HepG2 (cell line): Measurements from ENCODE around the gene COMMD7. TPM values are rescaled to one million over a fixed set of nuclear protein-coding genes. Genes with fewer than 3 reads are reported as not detected.

Experiments
- CCDC6 ChIP-seq: sonication (generic); formaldehyde crosslinking; IDR thresholded peaks from 2 replicates; pipeline ENCODE4 v1.8.1; 2022; ENCODE audit warnings: mild to moderate bottlenecking, missing genetic modification reagents, moderate library complexity
- CEBPG ChIP-seq: IDR thresholded peaks from 2 replicates; pipeline ENCODE4 v1.6.1; 2016
- ETV6 ChIP-seq: sonication (generic); formaldehyde crosslinking; conservative IDR thresholded peaks from 2 replicates; pipeline ENCODE4 v1.4.0; 2020; ENCODE audit warnings: missing genetic modification reagents
- FOXC1 ChIP-seq: sonication (generic); formaldehyde crosslinking; IDR thresholded peaks from 2 replicates; pipeline ENCODE4 v1.8.0; 2022; ENCODE audit warnings: mild to moderate bottlenecking, missing genetic modification reagents, borderline replicate concordance
- GATA4 ChIP-seq: sonication (generic); IDR thresholded peaks from 2 replicates; pipeline ENCODE4 v1.6.1; 2016; ENCODE audit warnings: antibody characterized with exemption, low read depth, borderline replicate concordance
- HNF4A ChIP-seq: sonication (generic); formaldehyde crosslinking; IDR thresholded peaks from 2 replicates; pipeline ENCODE4 v1.4.0; 2020; ENCODE audit warnings: missing genetic modification reagents
- HNRNPL ChIP-seq: fragments of 200-400 bp; formaldehyde crosslinking; IDR thresholded peaks from 2 replicates; pipeline ENCODE4 v1.6.1; 2017; ENCODE audit warnings: mild to moderate bottlenecking, low read depth, low read length
- HNRNPUL1 ChIP-seq: fragments of 200-400 bp; formaldehyde crosslinking; IDR thresholded peaks from 2 replicates; pipeline ENCODE4 v1.6.1; 2017; ENCODE audit warnings: low read depth, mild to moderate bottlenecking, low read length, moderate library complexity
- IRF2 ChIP-seq: IDR thresholded peaks from 2 replicates; pipeline ENCODE4 v1.6.1; 2018; ENCODE audit warnings: missing genetic modification reagents, missing compliant biosample characterization
- NFYC ChIP-seq: IDR thresholded peaks from 2 replicates; pipeline ENCODE4 v1.6.1; 2016; ENCODE audit warnings: missing genetic modification reagents, missing compliant biosample characterization
- PHF21A ChIP-seq: sonication (generic); formaldehyde crosslinking; IDR thresholded peaks from 2 replicates; pipeline ENCODE4 v1.5.0; 2020; ENCODE audit warnings: mild to moderate bottlenecking, missing genetic modification reagents
- PPARG ChIP-seq: conservative IDR thresholded peaks from 2 replicates; pipeline ENCODE4 v1.6.1; 2016; ENCODE audit warnings: missing biosample characterization, missing genetic modification reagents
- RFXAP ChIP-seq: sonication (generic); formaldehyde crosslinking; IDR thresholded peaks from 2 replicates; pipeline ENCODE4 v1.4.0; 2020; ENCODE audit warnings: missing genetic modification reagents, borderline replicate concordance
- RNF2 ChIP-seq: fragments of 450-650 bp; conservative IDR thresholded peaks from 2 replicates; pipeline ENCODE4 v1.6.1; 2016; ENCODE audit warnings: low read depth
- SP4 ChIP-seq: sonication (generic); formaldehyde crosslinking; IDR thresholded peaks from 2 replicates; pipeline ENCODE4 v1.8.1; 2023; ENCODE audit warnings: mild to moderate bottlenecking, missing genetic modification reagents
- TARDBP ChIP-seq: sonication (generic); formaldehyde crosslinking; IDR thresholded peaks from 2 replicates; pipeline ENCODE4 v1.8.0; 2022; ENCODE audit warnings: mild to moderate bottlenecking, missing genetic modification reagents
- TEAD3 ChIP-seq: optimal IDR thresholded peaks from 2 replicates; pipeline ENCODE3; 2016; ENCODE audit warnings: borderline replicate concordance
- ZBTB1 ChIP-seq: sonication (generic); formaldehyde crosslinking; IDR thresholded peaks from 2 replicates; pipeline ENCODE4 v1.4.0; 2020; ENCODE audit warnings: missing genetic modification reagents, borderline replicate concordance
- ZBTB3 ChIP-seq: sonication (generic); formaldehyde crosslinking; IDR thresholded peaks from 2 replicates; pipeline ENCODE4 v1.4.0; 2020; ENCODE audit warnings: low read depth, mild to moderate bottlenecking, moderate library complexity, missing genetic modification reagents, borderline replicate concordance
- ZBTB42 ChIP-seq: sonication (generic); formaldehyde crosslinking; IDR thresholded peaks from 2 replicates; pipeline ENCODE4 v1.5.0; 2020; ENCODE audit warnings: mild to moderate bottlenecking, missing genetic modification reagents
- ZNF101 ChIP-seq: sonication (generic); formaldehyde crosslinking; IDR thresholded peaks from 2 replicates; pipeline ENCODE4 v1.4.0; 2020; ENCODE audit warnings: mild to moderate bottlenecking, low read depth, missing genetic modification reagents, borderline replicate concordance
- ZNF430 ChIP-seq: sonication (generic); formaldehyde crosslinking; IDR thresholded peaks from 2 replicates; pipeline ENCODE4 v1.9.0; 2021; ENCODE audit warnings: mild to moderate bottlenecking, missing genetic modification reagents
- ZNF577 ChIP-seq: sonication (generic); formaldehyde crosslinking; IDR thresholded peaks from 2 replicates; pipeline ENCODE4 v1.4.0; 2020; ENCODE audit warnings: mild to moderate bottlenecking, low read depth, missing genetic modification reagents, borderline replicate concordance
- ZNF644 ChIP-seq: IDR thresholded peaks from 2 replicates; pipeline ENCODE4 v1.6.1; 2016; ENCODE audit warnings: low read depth
- ZNF883 ChIP-seq: sonication (generic); formaldehyde crosslinking; IDR thresholded peaks from 2 replicates; pipeline ENCODE4 v1.5.1; 2020; ENCODE audit warnings: mild to moderate bottlenecking, missing genetic modification reagents; ENCODE audit errors: not compliant biosample characterization
- ZSCAN20 ChIP-seq: sonication (generic); formaldehyde crosslinking; IDR thresholded peaks from 2 replicates; pipeline ENCODE4 v1.4.0; 2020; ENCODE audit warnings: missing genetic modification reagents, mild to moderate bottlenecking, borderline replicate concordance
- polyA plus RNA-seq, 8 experiments: library from polyadenylated mRNA; depleted of rRNA in 3 of 8; stranded (reverse) in 7 of 8; unstranded in 1 of 8; fragments of >200 nt; fragmentation: Illumina TruSeq in 4 of 8; extraction: Trizol in 4 of 8; gene quantifications; 2 replicates each; pipeline versions ENCODE4 v1.2.1 to v1.2.3, GENCODE V29; 2011 to 2016; ENCODE audit warnings: low read depth in 4 of 8, missing spikeins in 1 of 8, mixed read lengths in 1 of 8; ENCODE audit not compliant: insufficient read depth in 1 of 8
- total RNA-seq, 5 experiments: library from RNA; depleted of rRNA; stranded (reverse); fragments of >200 nt; fragmentation: Illumina TruSeq; extraction: Trizol; gene quantifications; 2 replicates each; pipeline ENCODE4 v1.2.3, GENCODE V29; 2016; ENCODE audit warnings: low read depth in 1 of 5
- TF ChIP-seq, protein P1 (sequence below): sonication (generic); formaldehyde crosslinking; IDR thresholded peaks from 2 replicates; pipeline ENCODE4 v1.4.0; 2020; ENCODE audit warnings: missing genetic modification reagents; ENCODE audit errors: not compliant biosample characterization
- TF ChIP-seq, protein P2 (sequence below): sonication (generic); formaldehyde crosslinking; IDR thresholded peaks from 2 replicates; pipeline ENCODE4 v1.4.0; 2020; ENCODE audit warnings: missing genetic modification reagents
- TF ChIP-seq, protein P3 (sequence below): sonication (generic); formaldehyde crosslinking; IDR thresholded peaks from 2 replicates; pipeline ENCODE4 v1.4.0; 2020; ENCODE audit warnings: missing genetic modification reagents, low read depth, mild to moderate bottlenecking, borderline replicate concordance
- TF ChIP-seq, protein P4 (sequence below): sonication (generic); formaldehyde crosslinking; IDR thresholded peaks from 2 replicates; pipeline ENCODE4 v1.4.0; 2020; ENCODE audit warnings: mild to moderate bottlenecking, missing genetic modification reagents

COMMD7 gene
- total and polyA plus RNA-seq, 2 of the 13 experiments (the other 11 are each of a cell fraction or from before 2014, with no cell fraction given), result 42.1 to 53.3 TPM

DNA sequence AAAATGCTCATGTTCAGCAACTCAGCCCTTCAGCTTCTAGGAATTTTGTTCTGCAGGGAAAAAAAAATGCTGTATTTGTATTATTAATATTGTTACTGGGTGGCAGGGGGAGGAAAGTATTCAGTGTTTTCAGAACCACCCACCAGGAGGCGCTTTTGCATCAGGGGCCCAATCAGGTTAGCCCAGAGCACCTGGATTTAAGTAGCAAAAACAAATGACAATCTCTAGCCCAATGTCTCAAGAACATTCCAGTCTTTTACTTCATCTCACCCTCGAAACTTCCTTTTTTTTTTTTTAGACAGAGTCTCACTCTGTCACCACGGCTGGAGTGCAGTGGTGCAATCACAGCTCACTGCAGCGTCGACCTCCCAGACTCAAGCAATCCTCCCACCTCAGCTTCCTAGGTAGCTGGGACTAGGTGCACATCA is 68.9 kb downstream of the COMMD7 start (continued):
- no peak for TF ChIP-seq HNRNPL
- TF ChIP-seq CCDC6 (CRISPR knock-in tag), result no peak
- no peak for TF ChIP-seq GATA4
- no peak for TF ChIP-seq ZNF883 (CRISPR knock-in tag)
- TF ChIP-seq FOXC1 (CRISPR knock-in tag), result 0 out of 2 replicates have a peak, but pooled peaks have one; percentile 42
- no peak for TF ChIP-seq ZSCAN20 (CRISPR knock-in tag)
- TF ChIP-seq ZBTB1 (CRISPR knock-in tag), result no peak
- TF ChIP-seq PPARG (CRISPR knock-in tag), result no peak
- TF ChIP-seq RNF2, result no peak
- TF ChIP-seq ETV6, result no peak
- TF ChIP-seq NFYC (CRISPR knock-in tag), result 0 out of 2 replicates have a peak, but pooled peaks have one; percentile 33
- TF ChIP-seq PHF21A (CRISPR knock-in tag), result peak; percentile 40; the same call in 1 of the 2 replicates
- TF ChIP-seq ZNF430 (CRISPR knock-in tag), result 0 out of 2 replicates have a peak, but pooled peaks have one; percentile 14
- TF ChIP-seq, protein P1, sequence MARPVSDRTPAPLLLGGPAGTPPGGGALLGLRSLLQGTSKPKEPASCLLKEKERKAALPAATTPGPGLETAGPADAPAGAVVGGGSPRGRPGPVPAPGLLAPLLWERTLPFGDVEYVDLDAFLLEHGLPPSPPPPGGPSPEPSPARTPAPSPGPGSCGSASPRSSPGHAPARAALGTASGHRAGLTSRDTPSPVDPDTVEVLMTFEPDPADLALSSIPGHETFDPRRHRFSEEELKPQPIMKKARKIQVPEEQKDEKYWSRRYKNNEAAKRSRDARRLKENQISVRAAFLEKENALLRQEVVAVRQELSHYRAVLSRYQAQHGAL (CRISPR knock-in tag), result no peak
- no peak for TF ChIP-seq SP4 (CRISPR knock-in tag)
- TF ChIP-seq, protein P2, sequence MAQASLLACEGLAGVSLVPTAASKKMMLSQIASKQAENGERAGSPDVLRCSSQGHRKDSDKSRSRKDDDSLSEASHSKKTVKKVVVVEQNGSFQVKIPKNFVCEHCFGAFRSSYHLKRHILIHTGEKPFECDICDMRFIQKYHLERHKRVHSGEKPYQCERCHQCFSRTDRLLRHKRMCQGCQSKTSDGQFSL (CRISPR knock-in tag), result no peak
- TF ChIP-seq ZNF577 (CRISPR knock-in tag), result no peak
- TF ChIP-seq ZBTB42 (CRISPR knock-in tag), result no peak
- TF ChIP-seq IRF2 (CRISPR knock-in tag), result peak; percentile 25; the same call in 1 of the 2 replicates
- no peak for TF ChIP-seq ZNF644 (CRISPR knock-in tag)
- TF ChIP-seq RFXAP (CRISPR knock-in tag), result no peak
- TF ChIP-seq CEBPG, result no peak
- TF ChIP-seq TARDBP (CRISPR knock-in tag), result peak; percentile 38; the same call in 1 of the 2 replicates
- peak; percentile 41 for TF ChIP-seq TEAD3 (CRISPR knock-in tag)
- TF ChIP-seq, protein P3, sequence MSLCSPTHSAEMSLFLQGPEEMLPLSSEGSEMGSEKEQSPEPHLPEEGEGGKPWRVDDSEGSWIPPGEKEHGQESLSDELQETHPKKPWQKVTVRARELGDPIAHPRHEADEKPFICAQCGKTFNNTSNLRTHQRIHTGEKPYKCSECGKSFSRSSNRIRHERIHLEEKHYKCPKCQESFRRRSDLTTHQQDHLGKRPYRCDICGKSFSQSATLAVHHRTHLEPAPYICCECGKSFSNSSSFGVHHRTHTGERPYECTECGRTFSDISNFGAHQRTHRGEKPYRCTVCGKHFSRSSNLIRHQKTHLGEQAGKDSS (CRISPR knock-in tag), result peak; percentile 55; the same call in 1 of the 2 replicates
- TF ChIP-seq HNRNPUL1, result no peak
- TF ChIP-seq, protein P4, sequence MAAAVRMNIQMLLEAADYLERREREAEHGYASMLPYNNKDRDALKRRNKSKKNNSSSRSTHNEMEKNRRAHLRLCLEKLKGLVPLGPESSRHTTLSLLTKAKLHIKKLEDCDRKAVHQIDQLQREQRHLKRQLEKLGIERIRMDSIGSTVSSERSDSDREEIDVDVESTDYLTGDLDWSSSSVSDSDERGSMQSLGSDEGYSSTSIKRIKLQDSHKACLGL (CRISPR knock-in tag), result no peak
- TF ChIP-seq ZBTB3 (CRISPR knock-in tag), result no peak
- TF ChIP-seq HNF4A (CRISPR knock-in tag), result peak; percentile 2; the same call in 1 of the 2 replicates
- TF ChIP-seq ZNF101 (CRISPR knock-in tag), result 0 out of 2 replicates have a peak, but pooled peaks have one; percentile 27
